GM12878 (cell line): ENCODE data around the gene DQX1.

Source experiments
- BRCA1 ChIP-seq: IDR thresholded peaks from 2 replicates; pipeline ENCODE4 v1.6.1; 2011; ENCODE audit warnings: low read depth, low read length, improper control_type of control experiment
- CHD2 ChIP-seq: IDR thresholded peaks from 2 replicates; pipeline ENCODE4 v1.6.1; 2011; ENCODE audit warnings: low read depth, low read length, improper control_type of control experiment, borderline replicate concordance
- MYC ChIP-seq: IDR thresholded peaks from 2 replicates; pipeline ENCODE4 v1.6.1; 2011; ENCODE audit warnings: mild to moderate bottlenecking, low read length, moderate library complexity, inconsistent platforms; ENCODE audit not compliant: insufficient read depth, insufficient replicate concordance, insufficient read length, severe bottlenecking
- POLR2A ChIP-seq: IDR thresholded peaks from 2 replicates; pipeline ENCODE4 v1.6.1; 2011; ENCODE audit warnings: low read depth, mild to moderate bottlenecking, low read length
- TAF1 ChIP-seq: IDR thresholded peaks from 2 replicates; pipeline ENCODE4 v1.6.1; 2011; ENCODE audit warnings: mild to moderate bottlenecking, low read depth, low read length, borderline replicate concordance
- ZNF207 ChIP-seq: fragments of 450-650 bp; IDR thresholded peaks from 2 replicates; pipeline ENCODE4 v1.6.1; 2014; ENCODE audit warnings: antibody characterized with exemption, mild to moderate bottlenecking, borderline replicate concordance
- TF ChIP-seq, protein P1 (sequence below), 3 experiments: IDR thresholded peaks in 2 of 3; conservative IDR thresholded peaks in 1 of 3; 2 replicates each; pipeline ENCODE4 v1.5.1; 2011; ENCODE audit warnings: low read depth in 3 of 3, low read length in 3 of 3, mild to moderate bottlenecking in 3 of 3, control low read depth in 2 of 3, moderate library complexity in 2 of 3, inconsistent platforms in 1 of 3, mixed read lengths in 1 of 3; ENCODE audit not compliant: control insufficient read depth in 2 of 3, insufficient read depth in 1 of 3; ENCODE audit errors: extremely low read depth in 1 of 3

DNA sequence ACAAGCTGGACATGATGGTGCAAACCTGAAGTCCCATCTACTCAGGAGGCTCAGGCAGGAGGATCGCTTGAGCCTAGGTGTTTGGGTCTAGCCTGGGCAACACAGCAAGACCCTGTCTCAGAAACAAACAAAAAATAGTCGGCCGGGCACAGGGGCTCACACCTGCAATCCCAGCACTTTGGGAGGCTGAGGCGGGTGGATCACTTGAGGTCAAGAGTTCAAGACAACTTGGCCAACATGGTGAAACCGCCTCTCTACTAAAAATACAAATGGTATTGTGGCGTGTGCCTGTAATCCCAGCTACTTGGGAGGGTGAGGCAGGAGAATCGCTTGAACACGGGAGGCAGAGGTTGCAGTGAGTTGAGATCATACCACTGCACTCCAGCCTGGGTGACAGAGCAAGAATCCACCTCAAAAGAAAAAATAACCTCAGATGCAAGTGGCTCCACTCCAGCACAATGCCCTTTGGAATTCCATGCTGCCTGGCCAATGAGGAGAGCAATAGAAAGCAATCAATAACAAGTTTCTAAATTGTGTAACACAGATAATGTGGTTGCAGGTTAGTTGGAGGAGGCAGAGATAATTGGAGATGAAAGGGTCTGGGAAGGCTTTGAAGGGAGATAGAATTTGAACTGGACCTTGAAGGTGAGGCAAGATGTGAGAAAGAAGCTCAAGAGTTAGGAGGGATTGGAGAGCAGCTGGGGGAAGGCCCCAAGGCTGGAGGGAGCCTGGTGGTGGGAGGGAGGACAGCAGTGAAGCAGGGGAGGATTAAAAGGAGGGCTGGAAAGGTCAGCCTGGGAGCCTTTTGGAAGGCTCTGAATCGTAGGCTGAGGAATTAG is 37.2 kb downstream of the DQX1 start:
- TF ChIP-seq, protein P1, sequence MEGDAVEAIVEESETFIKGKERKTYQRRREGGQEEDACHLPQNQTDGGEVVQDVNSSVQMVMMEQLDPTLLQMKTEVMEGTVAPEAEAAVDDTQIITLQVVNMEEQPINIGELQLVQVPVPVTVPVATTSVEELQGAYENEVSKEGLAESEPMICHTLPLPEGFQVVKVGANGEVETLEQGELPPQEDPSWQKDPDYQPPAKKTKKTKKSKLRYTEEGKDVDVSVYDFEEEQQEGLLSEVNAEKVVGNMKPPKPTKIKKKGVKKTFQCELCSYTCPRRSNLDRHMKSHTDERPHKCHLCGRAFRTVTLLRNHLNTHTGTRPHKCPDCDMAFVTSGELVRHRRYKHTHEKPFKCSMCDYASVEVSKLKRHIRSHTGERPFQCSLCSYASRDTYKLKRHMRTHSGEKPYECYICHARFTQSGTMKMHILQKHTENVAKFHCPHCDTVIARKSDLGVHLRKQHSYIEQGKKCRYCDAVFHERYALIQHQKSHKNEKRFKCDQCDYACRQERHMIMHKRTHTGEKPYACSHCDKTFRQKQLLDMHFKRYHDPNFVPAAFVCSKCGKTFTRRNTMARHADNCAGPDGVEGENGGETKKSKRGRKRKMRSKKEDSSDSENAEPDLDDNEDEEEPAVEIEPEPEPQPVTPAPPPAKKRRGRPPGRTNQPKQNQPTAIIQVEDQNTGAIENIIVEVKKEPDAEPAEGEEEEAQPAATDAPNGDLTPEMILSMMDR (IDR thresholded peaks at IDR 0.05 in 2 of 3, conservative IDR thresholded peaks at IDR 0.05 in 1 of 3; ENCODE audit: control insufficient read depth in 2 of 3, extremely low read depth in 1 of 3, insufficient read depth in 1 of 3, low read depth in 3 of 3, low read length in 3 of 3) = no peak
- TF ChIP-seq TAF1 = no peak
- TF ChIP-seq BRCA1 = no peak
- no peak for TF ChIP-seq CHD2
- TF ChIP-seq ZNF207 = no peak
- no peak for TF ChIP-seq MYC
- no peak for TF ChIP-seq POLR2A
